Lower leg skin (tissue), 3 donors: ENCODE measurements around the gene OTOGL.

Experiments
- CTCF ChIP-seq, 3 donors: fragments of 450-650 bp; IDR thresholded peaks; one replicate each; pipeline ENCODE4 v1.5.1; 2016; ENCODE audit warnings: antibody characterized with exemption in 3 of 3, mild to moderate bottlenecking in 3 of 3, moderate library complexity in 2 of 3
- POLR2A ChIP-seq, 2 donors: fragments of 450-650 bp; IDR thresholded peaks; one replicate each; pipeline ENCODE4 v1.6.1; 2016 to 2017; ENCODE audit warnings: antibody characterized with exemption in 2 of 2, mild to moderate bottlenecking in 1 of 2, moderate library complexity in 1 of 2

GRCh38 chr12:80107221-80107620 is 7.9 kb downstream of the OTOGL start:
- TF ChIP-seq CTCF (IDR thresholded peaks at IDR 0.05) (no peak), POLR2A (IDR thresholded peaks at IDR 0.05) (no peak)
